ENCODE results near the gene YWHAH.

YWHAH gene

DNA sequence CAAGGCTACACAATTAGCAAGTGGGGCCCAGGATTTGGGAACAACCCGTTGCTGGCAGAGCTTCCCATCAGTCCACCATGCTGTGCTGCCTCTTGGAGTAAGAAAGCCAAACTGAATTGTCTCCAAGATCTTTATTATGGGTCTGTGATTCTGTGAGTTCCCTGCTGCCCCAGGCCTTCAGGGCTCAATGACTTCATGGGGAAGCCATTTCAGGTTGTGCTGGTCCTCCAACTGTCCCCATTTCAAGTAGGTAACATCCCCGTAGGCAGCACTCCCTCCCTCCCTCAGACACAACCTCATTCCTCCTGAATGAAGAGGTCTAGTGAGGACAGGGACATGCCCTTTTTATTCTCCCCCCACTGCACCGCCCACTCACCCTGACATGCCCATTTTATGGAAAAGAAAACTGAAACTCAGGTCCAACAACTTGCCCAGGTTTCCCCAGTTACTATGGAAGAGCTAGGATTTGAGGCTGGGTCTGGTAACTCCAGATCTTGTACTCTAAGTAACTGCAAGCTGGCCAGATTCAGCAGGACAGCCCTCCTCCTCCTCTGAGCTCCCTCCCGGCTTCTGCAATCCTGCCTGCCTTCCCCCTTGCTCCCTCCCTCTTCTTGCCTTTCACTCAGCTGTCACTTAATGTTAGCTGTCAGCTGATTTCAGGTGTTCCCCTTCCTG is 8.2 kb upstream of the YWHAH start:
- no peak overlapping the region for H3K4me3 ChIP-seq (ENCODE audit: low read length)
- no peak overlapping the region for H3K27ac ChIP-seq (ENCODE audit: low read length)
- H3K9ac ChIP-seq (ENCODE audit: low read length): no peak overlapping the region
- H2AFZ ChIP-seq (ENCODE audit: low read depth, low read length): no peak overlapping the region
- H4K20me1 ChIP-seq (ENCODE audit: insufficient read depth, low read length): no peaks in the 10 kb centered on the region
- H3K4me1 ChIP-seq (ENCODE audit: low read length): no peaks in the 10 kb centered on the region
- H3K27me3 ChIP-seq (ENCODE audit: low read depth, low read length): peaks cover 3% of the 10 kb centered on the region; the same call in 1 of the 2 replicates
- no peaks in the 10 kb centered on the region for H3K36me3 ChIP-seq (replicated peaks; ENCODE audit: low read depth, low read length)
- no peaks in the 10 kb centered on the region for H3K79me2 ChIP-seq (ENCODE audit: low read length)
- no peaks in the 10 kb centered on the region for H3K9me3 ChIP-seq (ENCODE audit: insufficient read depth, low read length)
- TF ChIP-seq, protein P1, sequence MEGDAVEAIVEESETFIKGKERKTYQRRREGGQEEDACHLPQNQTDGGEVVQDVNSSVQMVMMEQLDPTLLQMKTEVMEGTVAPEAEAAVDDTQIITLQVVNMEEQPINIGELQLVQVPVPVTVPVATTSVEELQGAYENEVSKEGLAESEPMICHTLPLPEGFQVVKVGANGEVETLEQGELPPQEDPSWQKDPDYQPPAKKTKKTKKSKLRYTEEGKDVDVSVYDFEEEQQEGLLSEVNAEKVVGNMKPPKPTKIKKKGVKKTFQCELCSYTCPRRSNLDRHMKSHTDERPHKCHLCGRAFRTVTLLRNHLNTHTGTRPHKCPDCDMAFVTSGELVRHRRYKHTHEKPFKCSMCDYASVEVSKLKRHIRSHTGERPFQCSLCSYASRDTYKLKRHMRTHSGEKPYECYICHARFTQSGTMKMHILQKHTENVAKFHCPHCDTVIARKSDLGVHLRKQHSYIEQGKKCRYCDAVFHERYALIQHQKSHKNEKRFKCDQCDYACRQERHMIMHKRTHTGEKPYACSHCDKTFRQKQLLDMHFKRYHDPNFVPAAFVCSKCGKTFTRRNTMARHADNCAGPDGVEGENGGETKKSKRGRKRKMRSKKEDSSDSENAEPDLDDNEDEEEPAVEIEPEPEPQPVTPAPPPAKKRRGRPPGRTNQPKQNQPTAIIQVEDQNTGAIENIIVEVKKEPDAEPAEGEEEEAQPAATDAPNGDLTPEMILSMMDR (IDR thresholded peaks at IDR 0.05; ENCODE audit: low read depth, low read length): no peak
- no peak for TF ChIP-seq EZH2phosphoT487 (IDR thresholded peaks at IDR 0.05; ENCODE audit: low read depth)
- H3K4me2 ChIP-seq (ENCODE audit: low read length): no peak overlapping the region

DNA sequence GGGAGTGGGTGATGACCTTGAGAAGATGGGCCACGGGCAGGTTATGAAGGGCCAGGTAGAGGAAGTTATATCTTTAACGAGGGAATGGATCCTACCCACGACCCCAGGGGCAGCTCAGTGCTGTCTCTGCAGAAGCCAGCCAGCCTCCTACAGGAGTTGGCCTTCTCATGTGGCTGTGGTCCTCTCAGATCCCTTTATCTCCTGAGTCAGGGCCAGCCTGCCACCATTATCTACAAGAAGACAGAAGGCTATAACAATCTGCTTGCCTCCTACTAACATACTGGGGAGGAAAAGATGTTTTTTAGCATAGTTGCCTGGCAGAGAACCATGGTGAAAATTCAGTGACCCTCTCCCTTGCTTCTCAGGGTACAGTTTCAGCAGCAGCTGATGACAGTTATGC is 7.0 kb upstream of the YWHAH start:
- Histone ChIP-seq H3K4me3 (ENCODE audit: low read length) (no peak overlapping the region), H4K20me1 (ENCODE audit: insufficient read depth, low read length) (no peaks in the 10 kb centered on the region), H3K36me3 (replicated peaks; ENCODE audit: low read depth, low read length) (no peaks in the 10 kb centered on the region), H2AFZ (ENCODE audit: low read depth, low read length) (no peak overlapping the region), H3K4me2 (ENCODE audit: low read length) (no peak overlapping the region), H3K4me1 (ENCODE audit: low read length) (no peaks in the 10 kb centered on the region), H3K27ac (ENCODE audit: low read length) (no peak overlapping the region), H3K79me2 (ENCODE audit: low read length) (no peaks in the 10 kb centered on the region), H3K9me3 (ENCODE audit: insufficient read depth, low read length) (no peaks in the 10 kb centered on the region), H3K9ac (ENCODE audit: low read length) (no peak overlapping the region), H3K27me3 (ENCODE audit: low read depth, low read length) (peaks cover 3% of the 10 kb centered on the region; the same call in 1 of the 2 replicates)
- TF ChIP-seq, protein P1 (IDR thresholded peaks at IDR 0.05; ENCODE audit: low read depth, low read length): no peak
- no peak for TF ChIP-seq EZH2phosphoT487 (IDR thresholded peaks at IDR 0.05; ENCODE audit: low read depth)

DNA sequence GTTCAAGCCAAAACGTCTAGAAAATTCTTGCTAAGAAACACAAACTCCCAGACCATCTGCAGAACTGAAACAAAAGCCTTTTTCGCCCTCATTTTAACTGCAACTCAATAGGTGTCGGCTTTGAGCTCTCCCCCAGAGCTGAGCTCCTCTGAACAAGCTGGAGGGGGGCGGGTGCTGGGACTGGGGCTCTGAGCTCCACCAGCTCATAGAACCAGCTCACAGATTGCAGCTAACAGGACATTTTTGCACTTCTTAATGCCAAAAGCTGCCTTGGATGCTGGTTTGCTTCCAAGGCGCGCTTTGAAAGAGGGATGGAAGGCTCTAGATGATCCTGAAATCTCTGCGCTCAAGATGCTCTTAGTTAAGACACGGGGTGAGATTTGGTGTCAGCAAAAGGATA is 6.0 kb upstream of the YWHAH start:
- no peak overlapping the region for H2AFZ ChIP-seq (ENCODE audit: low read depth, low read length)

DNA sequence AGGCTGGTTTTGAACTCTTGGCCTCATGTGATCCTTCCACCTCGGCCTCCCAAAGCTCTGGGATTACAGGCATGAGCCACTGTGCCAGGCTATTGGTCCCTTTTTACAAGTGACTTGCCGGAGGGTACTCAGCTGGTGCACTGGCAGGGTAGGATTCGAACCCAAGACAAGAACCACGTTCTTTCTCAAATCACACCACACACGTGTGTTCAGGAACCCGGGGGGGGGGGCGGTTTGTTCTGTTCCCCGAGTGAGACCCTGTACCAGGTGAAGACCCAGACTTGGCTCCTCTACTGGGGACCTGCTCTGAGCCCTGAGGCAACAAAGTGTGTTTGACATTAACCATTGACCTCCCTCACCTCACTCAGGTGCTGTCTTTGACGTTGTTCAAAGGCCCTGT is 3.8 kb upstream of the YWHAH start:
- Histone ChIP-seq H3K4me2 (ENCODE audit: low read length) (no peak overlapping the region), H3K27me3 (ENCODE audit: low read depth, low read length) (no peaks in the 10 kb centered on the region), H2AFZ (ENCODE audit: low read depth, low read length) (no peak overlapping the region), H3K36me3 (replicated peaks; ENCODE audit: low read depth, low read length) (peaks cover 5% of the 10 kb centered on the region), H3K27ac (ENCODE audit: low read length) (no peak overlapping the region), H4K20me1 (ENCODE audit: insufficient read depth, low read length) (peaks cover under 1% of the 10 kb centered on the region; the same call in 1 of the 2 replicates), H3K9me3 (ENCODE audit: insufficient read depth, low read length) (no peaks in the 10 kb centered on the region), H3K9ac (ENCODE audit: low read length) (no peak overlapping the region), H3K79me2 (ENCODE audit: low read length) (peaks cover 12% of the 10 kb centered on the region), H3K4me3 (ENCODE audit: low read length) (no peak overlapping the region), H3K4me1 (ENCODE audit: low read length) (peaks cover 7% of the 10 kb centered on the region)
- no peak for TF ChIP-seq EZH2phosphoT487 (IDR thresholded peaks at IDR 0.05; ENCODE audit: low read depth)
- TF ChIP-seq, protein P1 (IDR thresholded peaks at IDR 0.05; ENCODE audit: low read depth, low read length): no peak

More for the DNA sequence above, 6.0 kb upstream of the YWHAH start:
- no peak overlapping the region for H3K4me3 ChIP-seq (ENCODE audit: low read length)
- peaks cover 3% of the 10 kb centered on the region; the same call in 1 of the 2 replicates for H3K27me3 ChIP-seq (ENCODE audit: low read depth, low read length)
- no peaks in the 10 kb centered on the region for H3K9me3 ChIP-seq (ENCODE audit: insufficient read depth, low read length)
- peaks cover 3% of the 10 kb centered on the region for H3K4me1 ChIP-seq (ENCODE audit: low read length)
- H3K4me2 ChIP-seq (ENCODE audit: low read length): no peak overlapping the region
- H3K79me2 ChIP-seq (ENCODE audit: low read length): no peaks in the 10 kb centered on the region
- no peaks in the 10 kb centered on the region for H4K20me1 ChIP-seq (ENCODE audit: insufficient read depth, low read length)
- no peak overlapping the region for H3K9ac ChIP-seq (ENCODE audit: low read length)
- H3K27ac ChIP-seq (ENCODE audit: low read length): no peak overlapping the region
- TF ChIP-seq, protein P1 (IDR thresholded peaks at IDR 0.05; ENCODE audit: low read depth, low read length): no peak
- no peaks in the 10 kb centered on the region for H3K36me3 ChIP-seq (replicated peaks; ENCODE audit: low read depth, low read length)
